Measurements from ENCODE around the gene GJE1. TPM values are rescaled to one million over a fixed set of nuclear protein-coding genes. Genes with fewer than 3 reads are reported as not detected.

GJE1 gene
- total RNA-seq, 1 donor from 2014 or later, result not detected

GRCh38 chr6:142165227-142165626 lies 32.5 kb downstream of the GJE1 start:
- intact Hi-C loops (cut with micrococcal nuclease), result no loop called here
- POLR2A ChIA-PET, result no interaction called here
- no peak for TF ChIP-seq CTCF (IDR thresholded peaks at IDR 0.05)
- H3K27ac Mint-ChIP-seq, result no peak overlapping the region
- no peaks in the 10 kb centered on the region for H3K27me3 Mint-ChIP-seq
- ATAC-seq (ENCODE audit: low read depth), result no peak
- H3K36me3 Mint-ChIP-seq (ENCODE audit: low read depth), result peaks cover 38% of the 10 kb centered on the region
- H3K4me1 Mint-ChIP-seq, result peaks cover 22% of the 10 kb centered on the region
- H3K9me3 Mint-ChIP-seq, result no peaks in the 10 kb centered on the region
- no peak for DNase-seq
- H3K4me3 Mint-ChIP-seq, result no peak overlapping the region
- CTCF ChIA-PET, result no interaction called here

GRCh38 chr6:142167071-142167470 lies 34.3 kb downstream of the GJE1 start:
- DNase-seq (no peak), ATAC-seq (ENCODE audit: low read depth) (no peak)
- Mint-ChIP-seq H3K27me3 (no peaks in the 10 kb centered on the region), H3K27ac (no peak overlapping the region), H3K9me3 (no peaks in the 10 kb centered on the region), H3K4me3 (no peak overlapping the region), H3K4me1 (peaks cover 17% of the 10 kb centered on the region), H3K36me3 (ENCODE audit: low read depth) (peaks cover 49% of the 10 kb centered on the region)
- CTCF ChIA-PET, result no interaction called here
- intact Hi-C loops (cut with micrococcal nuclease), result no loop called here
- POLR2A ChIA-PET, result no interaction called here
- no peak for TF ChIP-seq CTCF (IDR thresholded peaks at IDR 0.05)

GRCh38 chr6:142167486-142167885 lies 34.8 kb downstream of the GJE1 start:
- ATAC-seq (ENCODE audit: low read depth) (no peak), DNase-seq (no peak)
- H3K4me1 Mint-ChIP-seq, result peaks cover 13% of the 10 kb centered on the region
- no peaks in the 10 kb centered on the region for H3K27me3 Mint-ChIP-seq
- TF ChIP-seq CTCF (IDR thresholded peaks at IDR 0.05), result no peak
- H3K4me3 Mint-ChIP-seq, result no peak overlapping the region
- no peaks in the 10 kb centered on the region for H3K9me3 Mint-ChIP-seq
- ChIA-PET POLR2A (no interaction called here), CTCF (no interaction called here)
- intact Hi-C loops (cut with micrococcal nuclease), result no loop called here
- peaks cover 53% of the 10 kb centered on the region for H3K36me3 Mint-ChIP-seq (ENCODE audit: low read depth)
- H3K27ac Mint-ChIP-seq, result no peak overlapping the region

- Mint-ChIP-seq H3K4me1 (no peaks in the 10 kb centered on the region), H3K27ac (no peak overlapping the region), H3K4me3 (no peak overlapping the region), H3K9me3 (no peaks in the 10 kb centered on the region), H3K27me3 (no peaks in the 10 kb centered on the region), H3K36me3 (ENCODE audit: low read depth) (peaks cover 83% of the 10 kb centered on the region)
- ChIA-PET POLR2A (no interaction called here), CTCF (no interaction called here)
- intact Hi-C loops (cut with micrococcal nuclease), result loop anchor here (2.0 kb wide), 1 partner anchor 13 kb away; no protein-coding TSS in a partner anchor
- TF ChIP-seq CTCF (IDR thresholded peaks at IDR 0.05), result no peak
- DNase-seq (no peak), ATAC-seq (ENCODE audit: low read depth) (no peak)
Observed at GRCh38 chr6:142171351-142171750, 38.6 kb downstream of the GJE1 start.

GRCh38 chr6:142172758-142173157 lies 40.0 kb downstream of the GJE1 start:
- intact Hi-C loops (cut with micrococcal nuclease), result no loop called here
- ATAC-seq (ENCODE audit: low read depth) (no peak), DNase-seq (no peak)
- H3K9me3 Mint-ChIP-seq, result peaks cover 4% of the 10 kb centered on the region
- no peaks in the 10 kb centered on the region for H3K4me1 Mint-ChIP-seq
- ChIA-PET POLR2A (no interaction called here), CTCF (no interaction called here)
- H3K4me3 Mint-ChIP-seq, result no peak overlapping the region
- no peaks in the 10 kb centered on the region for H3K27me3 Mint-ChIP-seq
- no peak overlapping the region for H3K27ac Mint-ChIP-seq
- H3K36me3 Mint-ChIP-seq (ENCODE audit: low read depth), result peaks cover 83% of the 10 kb centered on the region
- TF ChIP-seq CTCF (IDR thresholded peaks at IDR 0.05), result no peak

All from activated B cell treated with CpG ODN at 0.5 μM for 24 hours (primary cell).